ENCODE results near the gene PPP6R2.

PPP6R2 gene

DNA sequence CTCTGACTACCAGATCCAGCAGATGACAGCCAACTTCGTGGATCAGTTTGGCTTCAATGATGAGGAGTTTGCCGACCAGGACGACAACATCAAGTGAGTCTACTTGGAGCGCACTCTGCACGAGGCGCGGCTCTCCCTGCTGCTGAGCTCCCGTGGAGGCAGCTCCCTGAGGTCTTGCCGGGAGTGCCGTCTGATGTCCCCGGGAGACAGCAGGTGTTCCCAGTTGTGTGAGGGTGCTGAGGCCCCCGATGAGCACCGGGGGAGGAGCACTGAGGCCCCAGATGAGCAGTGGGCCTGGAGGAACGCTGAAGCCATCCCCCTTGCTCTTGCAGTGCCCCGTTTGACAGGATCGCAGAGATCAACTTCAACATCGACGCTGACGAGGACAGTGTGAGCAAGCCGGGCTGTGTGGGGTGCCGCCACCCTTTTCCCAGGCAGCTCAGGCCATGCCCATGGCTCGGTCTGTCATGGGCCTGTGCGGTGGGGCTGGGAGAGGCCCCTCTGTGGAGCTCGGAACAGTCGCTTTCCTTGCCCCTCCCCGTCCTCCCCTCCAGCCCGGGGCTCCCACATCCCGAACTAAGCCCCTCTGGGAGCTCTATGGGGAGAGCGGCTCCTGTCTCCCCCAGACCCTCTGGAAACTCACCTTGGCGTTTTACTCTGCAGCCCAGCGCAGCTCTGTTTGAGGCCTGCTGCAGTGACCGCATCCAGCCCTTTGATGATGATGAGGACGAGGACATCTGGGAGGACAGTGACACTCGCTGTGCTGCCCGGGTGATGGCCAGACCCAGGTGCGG lies 94.6 kb downstream of the PPP6R2 start:
- peaks cover 75% of the 10 kb centered on the region for H3K36me3 ChIP-seq (ENCODE audit: control insufficient read depth, insufficient read depth, low read length)
- no peak overlapping the region for H3K27ac ChIP-seq (ENCODE audit: low read depth, low read length)
- H3K9me3 ChIP-seq (ENCODE audit: control insufficient read depth, insufficient read depth, low read depth, low read length): no peaks in the 10 kb centered on the region
- H3K27me3 ChIP-seq (ENCODE audit: control insufficient read depth, insufficient read depth, low read length): no peaks in the 10 kb centered on the region
- H3K4me3 ChIP-seq (ENCODE audit: low read depth, low read length): no peak overlapping the region
- no peak overlapping the region for H3K9ac ChIP-seq (ENCODE audit: low read length)
- H3K4me1 ChIP-seq (ENCODE audit: control insufficient read depth, insufficient read depth, low read length): no peaks in the 10 kb centered on the region

DNA sequence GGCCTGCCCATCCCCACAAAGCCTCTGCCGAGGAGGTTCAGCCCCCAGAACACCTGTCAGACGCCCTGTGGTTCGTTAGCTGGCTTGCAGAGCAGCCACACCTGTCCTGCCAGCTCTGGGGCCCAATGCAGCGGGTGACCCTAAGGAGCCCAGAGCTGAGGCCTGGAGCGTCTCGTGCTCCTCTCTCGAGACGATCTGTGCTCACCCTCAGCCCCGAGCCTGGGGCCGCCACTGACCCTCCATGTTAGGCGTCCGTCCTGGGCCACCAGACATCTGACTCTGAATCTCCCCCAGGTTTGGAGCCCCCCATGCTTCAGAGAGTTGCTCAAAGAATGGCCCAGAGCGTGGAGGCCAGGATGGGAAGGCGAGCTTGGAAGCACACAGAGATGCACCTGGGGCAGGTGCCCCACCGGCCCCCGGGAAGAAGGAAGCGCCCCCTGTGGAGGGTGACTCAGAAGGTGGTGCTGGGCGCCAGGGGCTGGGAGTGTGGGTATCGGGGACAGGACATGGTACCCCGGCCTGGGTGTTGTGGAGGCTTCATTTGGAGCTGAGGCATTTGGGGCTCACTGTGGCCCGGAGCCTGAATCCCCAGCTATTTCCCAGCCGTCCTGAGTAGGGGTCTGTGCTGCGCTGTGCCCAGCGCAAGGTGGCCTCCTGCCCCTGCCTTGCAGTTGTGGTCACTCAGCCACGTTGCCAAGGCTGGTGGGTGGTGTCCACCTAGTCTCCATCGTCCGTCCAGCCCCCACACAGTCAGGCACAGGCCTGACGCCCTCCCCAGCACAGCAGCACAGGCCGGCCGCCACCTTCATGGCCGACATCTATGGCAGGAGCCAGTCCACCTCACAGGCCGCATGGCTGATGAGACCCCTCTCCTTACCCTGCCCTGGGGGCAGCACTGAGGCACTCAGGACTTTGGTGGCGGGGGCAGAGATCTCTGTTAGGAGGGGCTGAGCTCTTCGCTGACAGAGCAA lies 95.5 kb downstream of the PPP6R2 start:
- H3K36me3 ChIP-seq (ENCODE audit: control insufficient read depth, insufficient read depth, low read length): peaks cover 72% of the 10 kb centered on the region
- H3K9me3 ChIP-seq (ENCODE audit: control insufficient read depth, insufficient read depth, low read depth, low read length): no peaks in the 10 kb centered on the region
- no peak overlapping the region for H3K4me3 ChIP-seq (ENCODE audit: low read depth, low read length)
- no peaks in the 10 kb centered on the region for H3K4me1 ChIP-seq (ENCODE audit: control insufficient read depth, insufficient read depth, low read length)
- no peak overlapping the region for H3K9ac ChIP-seq (ENCODE audit: low read length)
- H3K27me3 ChIP-seq (ENCODE audit: control insufficient read depth, insufficient read depth, low read length): no peaks in the 10 kb centered on the region
- no peak overlapping the region for H3K27ac ChIP-seq (ENCODE audit: low read depth, low read length)

DNA sequence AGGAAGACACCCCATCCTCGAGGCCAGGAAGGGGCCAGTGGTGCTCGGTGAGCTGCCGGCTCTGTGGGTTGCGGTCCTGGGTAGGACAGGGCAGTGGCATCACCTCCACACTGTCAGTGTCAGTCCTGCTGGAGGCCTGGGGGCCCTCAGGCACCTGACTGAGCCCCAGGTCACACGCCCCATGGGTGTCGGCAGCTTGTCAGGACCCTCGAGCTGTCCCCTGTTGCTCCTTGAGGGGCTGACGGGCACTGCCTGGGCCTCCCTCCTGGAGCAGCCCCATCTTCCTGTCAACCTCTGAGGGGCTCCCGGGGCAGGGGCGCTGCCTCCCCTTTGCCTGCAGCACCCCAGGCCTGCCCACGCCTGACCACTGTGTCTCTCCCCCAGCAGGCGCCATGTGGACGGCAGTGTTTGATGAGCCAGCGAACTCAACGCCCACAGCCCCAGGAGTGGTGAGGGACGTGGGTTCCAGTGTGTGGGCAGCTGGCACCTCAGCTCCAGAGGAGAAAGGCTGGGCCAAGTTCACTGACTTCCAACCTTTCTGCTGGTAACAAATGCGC lies 96.3 kb downstream of the PPP6R2 start:
- Histone ChIP-seq H3K27me3 (ENCODE audit: control insufficient read depth, insufficient read depth, low read length) (no peaks in the 10 kb centered on the region), H3K4me3 (ENCODE audit: low read depth, low read length) (no peak overlapping the region), H3K27ac (ENCODE audit: low read depth, low read length) (no peak overlapping the region), H3K36me3 (ENCODE audit: control insufficient read depth, insufficient read depth, low read length) (peaks cover 72% of the 10 kb centered on the region), H3K9ac (ENCODE audit: low read length) (no peak overlapping the region), H3K9me3 (ENCODE audit: control insufficient read depth, insufficient read depth, low read depth, low read length) (no peaks in the 10 kb centered on the region), H3K4me1 (ENCODE audit: control insufficient read depth, insufficient read depth, low read length) (no peaks in the 10 kb centered on the region)

DNA sequence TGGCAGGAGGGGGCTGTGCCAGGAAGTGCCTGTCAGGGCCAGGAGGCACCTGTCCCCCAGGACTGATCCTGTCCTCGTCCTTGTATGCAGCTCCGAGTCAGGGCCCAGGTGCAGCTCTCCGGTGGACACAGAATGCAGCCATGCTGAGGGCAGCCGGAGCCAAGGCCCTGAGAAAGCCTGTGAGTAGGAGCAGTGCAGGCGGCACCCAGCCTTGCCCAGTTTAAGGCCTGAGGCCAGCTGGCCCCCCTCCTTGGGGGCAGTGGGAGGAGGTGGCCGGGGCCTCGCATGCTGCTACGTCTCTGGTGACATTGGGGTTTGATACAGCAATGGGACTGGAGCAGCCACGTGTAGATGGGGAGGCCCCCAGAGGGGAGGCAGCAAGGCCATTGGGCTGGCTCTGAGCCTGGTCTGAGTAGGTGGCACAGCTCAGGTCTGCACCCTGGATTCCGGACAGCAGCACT lies 96.8 kb downstream of the PPP6R2 start:
- Histone ChIP-seq H3K4me3 (ENCODE audit: low read depth, low read length) (no peak overlapping the region), H3K4me1 (ENCODE audit: control insufficient read depth, insufficient read depth, low read length) (no peaks in the 10 kb centered on the region), H3K27me3 (ENCODE audit: control insufficient read depth, insufficient read depth, low read length) (no peaks in the 10 kb centered on the region), H3K9me3 (ENCODE audit: control insufficient read depth, insufficient read depth, low read depth, low read length) (no peaks in the 10 kb centered on the region), H3K36me3 (ENCODE audit: control insufficient read depth, insufficient read depth, low read length) (peaks cover 73% of the 10 kb centered on the region), H3K9ac (ENCODE audit: low read length) (no peak overlapping the region), H3K27ac (ENCODE audit: low read depth, low read length) (no peak overlapping the region)

DNA sequence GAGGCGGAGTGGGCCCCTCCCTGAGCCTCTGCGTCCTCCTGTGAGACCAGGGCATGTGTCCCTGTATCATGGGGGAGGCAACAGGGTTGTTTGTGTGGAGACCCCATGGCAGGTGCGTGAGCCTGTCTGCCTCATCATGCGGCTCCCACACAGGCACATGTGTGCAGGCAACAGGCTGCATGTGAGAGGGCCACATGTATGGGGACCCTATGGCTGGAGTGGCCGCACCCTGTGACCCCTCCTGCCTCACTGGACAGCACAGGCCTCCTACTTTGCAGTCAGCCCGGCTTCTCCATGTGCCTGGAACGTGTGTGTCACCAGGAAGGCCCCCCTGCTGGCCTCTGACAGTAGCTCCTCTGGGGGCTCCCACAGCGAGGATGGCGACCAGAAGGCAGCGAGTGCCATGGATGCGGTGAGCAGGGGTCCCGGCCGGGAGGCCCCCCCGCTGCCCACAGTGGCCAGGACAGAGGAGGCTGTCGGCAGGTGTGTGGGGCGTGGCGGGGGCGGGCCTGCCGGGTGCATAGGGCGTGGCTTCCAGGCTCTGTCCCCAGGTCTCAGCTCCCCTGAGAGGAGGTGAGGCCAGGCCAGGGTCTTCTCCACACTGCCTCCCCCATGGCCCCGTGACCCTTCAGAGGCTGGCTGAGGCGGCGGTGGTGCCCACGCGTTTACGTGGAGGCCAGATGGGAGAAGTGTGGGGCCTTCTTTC lies 97.6 kb downstream of the PPP6R2 start:
- Histone ChIP-seq H3K4me1 (ENCODE audit: control insufficient read depth, insufficient read depth, low read length) (peaks cover 6% of the 10 kb centered on the region; the same call in 1 of the 2 replicates), H3K36me3 (ENCODE audit: control insufficient read depth, insufficient read depth, low read length) (peaks cover 73% of the 10 kb centered on the region), H3K27me3 (ENCODE audit: control insufficient read depth, insufficient read depth, low read length) (no peaks in the 10 kb centered on the region), H3K9me3 (ENCODE audit: control insufficient read depth, insufficient read depth, low read depth, low read length) (no peaks in the 10 kb centered on the region), H3K27ac (ENCODE audit: low read depth, low read length) (no peak overlapping the region), H3K9ac (ENCODE audit: low read length) (no peak overlapping the region), H3K4me3 (ENCODE audit: low read depth, low read length) (no peak overlapping the region)

DNA sequence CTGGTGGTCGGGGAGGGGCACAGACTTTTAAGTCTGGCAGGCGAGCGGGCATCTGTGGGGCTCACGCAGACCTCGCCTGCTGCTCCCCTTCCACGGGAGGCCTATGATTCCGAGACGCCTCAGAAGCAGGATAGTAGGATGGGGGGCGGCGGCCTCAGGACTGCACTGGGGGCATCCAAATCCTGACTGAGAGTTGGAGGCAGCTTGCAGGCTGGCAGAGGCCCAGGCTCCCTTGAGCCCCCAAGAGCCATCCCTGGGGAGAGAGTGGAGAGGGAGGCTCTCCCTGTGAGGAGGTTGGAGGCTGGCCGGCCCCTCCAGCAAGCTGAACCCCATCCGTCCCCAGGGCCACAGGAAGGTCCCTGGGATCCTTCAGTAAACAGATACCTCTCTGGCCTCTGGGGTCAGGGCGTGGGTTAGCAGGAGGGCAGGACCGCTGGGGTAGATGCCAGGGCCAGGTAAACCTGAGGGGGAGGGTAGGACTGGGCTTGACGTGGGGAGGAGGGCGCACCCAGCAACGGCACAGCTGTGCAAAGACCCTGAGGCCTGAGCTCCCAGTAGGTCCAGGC lies 98.4 kb downstream of the PPP6R2 start:
- Histone ChIP-seq H3K27ac (ENCODE audit: low read depth, low read length) (no peak overlapping the region), H3K36me3 (ENCODE audit: control insufficient read depth, insufficient read depth, low read length) (peaks cover 72% of the 10 kb centered on the region), H3K27me3 (ENCODE audit: control insufficient read depth, insufficient read depth, low read length) (no peaks in the 10 kb centered on the region), H3K4me3 (ENCODE audit: low read depth, low read length) (no peak overlapping the region), H3K4me1 (ENCODE audit: control insufficient read depth, insufficient read depth, low read length) (peaks cover 7% of the 10 kb centered on the region; the same call in 1 of the 2 replicates), H3K9ac (ENCODE audit: low read length) (no peak overlapping the region), H3K9me3 (ENCODE audit: control insufficient read depth, insufficient read depth, low read depth, low read length) (no peaks in the 10 kb centered on the region)

DNA sequence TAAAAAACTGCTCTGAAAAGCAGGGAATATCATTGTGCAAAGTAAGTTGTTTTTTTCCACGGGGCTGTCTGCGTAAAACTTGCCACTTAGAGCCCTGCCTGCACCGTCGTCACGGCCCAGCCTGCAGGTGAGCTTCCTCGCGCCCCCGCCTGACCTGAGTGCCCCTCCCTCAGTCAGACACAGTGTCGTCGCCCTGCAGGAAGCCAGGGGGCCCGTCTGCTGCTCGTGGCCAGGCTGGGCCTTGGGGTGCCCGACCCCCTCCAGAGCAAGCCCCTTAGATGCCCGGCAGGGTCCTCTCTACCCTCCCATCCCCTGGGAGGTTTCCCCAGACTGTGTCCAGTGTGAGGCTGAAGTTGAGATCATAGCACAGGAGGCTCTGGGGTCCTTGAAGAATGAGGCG lies 100.1 kb downstream of the PPP6R2 start:
- peaks cover 70% of the 10 kb centered on the region for H3K36me3 ChIP-seq (ENCODE audit: control insufficient read depth, insufficient read depth, low read length)

DNA sequence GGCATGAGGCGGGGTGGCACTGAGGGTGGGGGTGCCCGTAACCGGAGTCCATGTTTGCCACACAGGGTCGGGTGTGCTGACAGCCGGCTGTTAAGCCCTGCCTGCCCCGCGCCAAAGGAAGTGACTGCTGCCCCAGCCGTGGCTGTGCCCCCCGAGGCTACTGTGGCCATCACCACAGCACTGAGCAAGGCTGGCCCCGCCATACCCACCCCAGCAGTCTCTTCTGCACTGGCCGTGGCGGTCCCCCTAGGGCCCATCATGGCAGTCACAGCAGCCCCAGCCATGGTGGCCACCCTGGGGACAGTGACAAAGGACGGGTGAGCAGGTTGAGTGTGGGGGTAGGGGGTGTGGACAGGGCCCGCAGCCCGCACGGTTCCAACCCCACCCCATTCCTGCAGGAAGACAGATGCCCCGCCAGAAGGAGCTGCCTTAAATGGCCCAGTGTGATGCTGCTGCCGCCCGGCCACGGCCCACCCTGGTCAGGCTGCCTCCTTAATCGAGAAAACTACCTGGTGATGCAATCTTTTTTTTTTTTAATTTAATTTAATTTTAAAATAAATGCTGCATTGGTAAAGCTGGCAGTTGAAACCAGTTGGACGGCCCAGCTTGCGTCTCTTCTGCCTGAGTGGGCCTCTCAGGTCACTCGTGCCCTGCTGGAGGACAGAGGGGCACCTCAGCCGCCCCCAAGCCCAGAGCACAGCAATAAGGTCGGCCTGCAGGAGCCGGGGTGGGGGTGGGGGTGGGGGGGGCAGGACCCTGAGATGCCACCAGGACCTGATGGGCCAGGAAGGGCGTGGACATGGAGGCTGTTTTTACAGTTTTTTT lies 100.9 kb downstream of the PPP6R2 start:
- Histone ChIP-seq H3K9me3 (ENCODE audit: control insufficient read depth, insufficient read depth, low read depth, low read length) (no peaks in the 10 kb centered on the region), H3K27me3 (ENCODE audit: control insufficient read depth, insufficient read depth, low read length) (no peaks in the 10 kb centered on the region), H3K4me1 (ENCODE audit: control insufficient read depth, insufficient read depth, low read length) (peaks cover 7% of the 10 kb centered on the region; the same call in 1 of the 2 replicates), H3K36me3 (ENCODE audit: control insufficient read depth, insufficient read depth, low read length) (peaks cover 70% of the 10 kb centered on the region), H3K9ac (ENCODE audit: low read length) (no peak overlapping the region), H3K27ac (ENCODE audit: low read depth, low read length) (no peak overlapping the region), H3K4me3 (ENCODE audit: low read depth, low read length) (no peak overlapping the region)

More for the DNA sequence above, 100.1 kb downstream of the PPP6R2 start:
- H3K27ac ChIP-seq (ENCODE audit: low read depth, low read length): no peak overlapping the region
- no peaks in the 10 kb centered on the region for H3K9me3 ChIP-seq (ENCODE audit: control insufficient read depth, insufficient read depth, low read depth, low read length)
- peaks cover 7% of the 10 kb centered on the region; the same call in 1 of the 2 replicates for H3K4me1 ChIP-seq (ENCODE audit: control insufficient read depth, insufficient read depth, low read length)
- no peak overlapping the region for H3K4me3 ChIP-seq (ENCODE audit: low read depth, low read length)
- H3K27me3 ChIP-seq (ENCODE audit: control insufficient read depth, insufficient read depth, low read length): no peaks in the 10 kb centered on the region
- no peak overlapping the region for H3K9ac ChIP-seq (ENCODE audit: low read length)

DNA sequence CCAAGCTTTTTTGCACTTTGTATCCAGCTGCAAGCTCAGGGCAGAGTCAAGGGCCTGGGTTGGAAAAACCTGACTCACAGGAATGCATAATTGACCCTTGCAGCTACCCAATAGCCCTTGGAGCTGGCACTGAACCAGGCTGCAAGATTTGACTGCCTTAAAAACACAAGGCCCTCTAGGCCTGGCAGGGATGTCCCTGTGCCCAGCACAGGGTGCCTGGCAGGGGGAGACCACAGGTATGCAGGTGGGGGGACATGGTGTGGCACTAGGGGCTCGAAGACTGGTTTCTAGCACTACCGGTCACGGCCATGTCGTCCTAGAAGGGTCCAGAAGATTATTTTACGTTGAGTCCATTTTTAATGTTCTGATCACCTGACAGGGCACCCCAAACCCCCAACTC lies 101.5 kb downstream of the PPP6R2 start:
- Histone ChIP-seq H3K27me3 (ENCODE audit: control insufficient read depth, insufficient read depth, low read length) (no peaks in the 10 kb centered on the region), H3K9ac (ENCODE audit: low read length) (no peak overlapping the region), H3K9me3 (ENCODE audit: control insufficient read depth, insufficient read depth, low read depth, low read length) (no peaks in the 10 kb centered on the region), H3K27ac (ENCODE audit: low read depth, low read length) (no peak overlapping the region), H3K4me1 (ENCODE audit: control insufficient read depth, insufficient read depth, low read length) (peaks cover 7% of the 10 kb centered on the region; the same call in 1 of the 2 replicates), H3K4me3 (ENCODE audit: low read depth, low read length) (no peak overlapping the region), H3K36me3 (ENCODE audit: control insufficient read depth, insufficient read depth, low read length) (peaks cover 67% of the 10 kb centered on the region)

Measured in HUES6 (cell line).